ENCODE data around the gene MAPK4.

- no peak for TF ChIP-seq ZNF639 (tag by site-specific recombination; IDR thresholded peaks at IDR 0.05)
- no peak for TF ChIP-seq ZNF624 (tag by site-specific recombination; IDR thresholded peaks at IDR 0.05)
- TF ChIP-seq CTCF (tag by site-specific recombination; IDR thresholded peaks at IDR 0.05): no peak
- TF ChIP-seq PBX3 (CRISPR knock-in tag; IDR thresholded peaks at IDR 0.05): no peak
- no peak for TF ChIP-seq ZNF112 (tag by site-specific recombination; IDR thresholded peaks at IDR 0.05)
- TF ChIP-seq REST (tag by site-specific recombination; IDR thresholded peaks at IDR 0.05): no peak
- TF ChIP-seq ZNF114 (tag by site-specific recombination; IDR thresholded peaks at IDR 0.05): no peak
- no peak for TF ChIP-seq ZNF23 (tag by site-specific recombination; IDR thresholded peaks at IDR 0.05; ENCODE audit: borderline replicate concordance)
- no peak for TF ChIP-seq ZNF777 (tag by site-specific recombination; IDR thresholded peaks at IDR 0.05; ENCODE audit: borderline replicate concordance)
- TF ChIP-seq HOXD13 (CRISPR knock-in tag; IDR thresholded peaks at IDR 0.05; ENCODE audit: borderline replicate concordance): no peak
- no peak for TF ChIP-seq ZNF791 (tag by site-specific recombination; IDR thresholded peaks at IDR 0.05)
- TF ChIP-seq TRIM28 (IDR thresholded peaks at IDR 0.05; ENCODE audit: borderline replicate concordance, low read length): no peak
- TF ChIP-seq MEIS1 (CRISPR knock-in tag; IDR thresholded peaks at IDR 0.05; ENCODE audit: borderline replicate concordance): no peak
Observed at GRCh38 chr18:50563376-50563775, 3.5 kb downstream of the MAPK4 start.

Data from HEK293 (cell line).